HEK293T (cell line): Measurements from ENCODE around the gene CHIT1.
"Not testable (repeated sequence)": the region's sequence is repeated elsewhere in the genome, so short reads cannot be mapped to it uniquely, and the experiment has no call there.

Experiments
- ARNT ChIP-seq: fragments of 450-650 bp; IDR thresholded peaks from 2 replicates; pipeline ENCODE4 v1.6.1; 2017; ENCODE audit warnings: mild to moderate bottlenecking
- BHLHE40 ChIP-seq: fragments of 450-650 bp; IDR thresholded peaks from 2 replicates; pipeline ENCODE4 v1.6.1; 2016; ENCODE audit warnings: mild to moderate bottlenecking, moderate library complexity, borderline replicate concordance
- ELF4 ChIP-seq: fragments of 450-650 bp; IDR thresholded peaks from 2 replicates; pipeline ENCODE4 v1.6.1; 2017; ENCODE audit warnings: antibody characterized with exemption
- FOXK2 ChIP-seq: fragments of 450-650 bp; IDR thresholded peaks from 2 replicates; pipeline ENCODE4 v1.6.1; 2016; ENCODE audit warnings: mild to moderate bottlenecking
- FOXM1 ChIP-seq: fragments of 450-650 bp; IDR thresholded peaks from 2 replicates; pipeline ENCODE4 v1.6.1; 2017; ENCODE audit warnings: mild to moderate bottlenecking, borderline replicate concordance
- NFRKB ChIP-seq: fragments of 450-650 bp; IDR thresholded peaks from 2 replicates; pipeline ENCODE4 v1.6.1; 2016; ENCODE audit warnings: mild to moderate bottlenecking, moderate library complexity
- SP1 ChIP-seq: fragments of 450-650 bp; IDR thresholded peaks from 2 replicates; pipeline ENCODE4 v1.6.1; 2017
- SUZ12 ChIP-seq: fragments of 450-650 bp; IDR thresholded peaks from 2 replicates; pipeline ENCODE4 v1.6.1; 2016; ENCODE audit warnings: mild to moderate bottlenecking
- ZNF384 ChIP-seq: fragments of 450-650 bp; IDR thresholded peaks from 2 replicates; pipeline ENCODE4 v1.6.1; 2016

DNA sequence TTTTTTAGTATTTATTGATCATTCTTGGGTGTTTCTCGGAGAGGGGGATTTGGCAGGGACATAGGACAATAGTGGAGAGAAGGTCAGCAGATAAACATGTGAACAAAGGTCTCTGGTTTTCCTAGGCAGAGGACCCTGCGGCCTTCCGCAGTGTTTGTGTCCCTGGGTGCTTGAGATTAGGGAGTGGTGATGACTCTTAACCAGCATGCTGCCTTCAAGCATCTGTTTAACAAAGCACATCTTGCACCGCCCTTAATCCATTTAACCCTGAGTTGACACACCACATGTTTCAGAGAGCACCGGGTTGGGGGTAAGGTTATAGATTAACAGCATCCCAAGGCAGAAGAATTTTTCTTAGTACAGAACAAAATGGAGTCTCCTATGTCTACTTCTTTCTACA, 36.7 kb upstream of the CHIT1 start:
- TF ChIP-seq ZNF384, SP1, FOXK2, ELF4, SUZ12, BHLHE40, FOXM1, ARNT, NFRKB: not testable (repeated sequence)
